Measurements from ENCODE around the gene SLC45A2.

DNA sequence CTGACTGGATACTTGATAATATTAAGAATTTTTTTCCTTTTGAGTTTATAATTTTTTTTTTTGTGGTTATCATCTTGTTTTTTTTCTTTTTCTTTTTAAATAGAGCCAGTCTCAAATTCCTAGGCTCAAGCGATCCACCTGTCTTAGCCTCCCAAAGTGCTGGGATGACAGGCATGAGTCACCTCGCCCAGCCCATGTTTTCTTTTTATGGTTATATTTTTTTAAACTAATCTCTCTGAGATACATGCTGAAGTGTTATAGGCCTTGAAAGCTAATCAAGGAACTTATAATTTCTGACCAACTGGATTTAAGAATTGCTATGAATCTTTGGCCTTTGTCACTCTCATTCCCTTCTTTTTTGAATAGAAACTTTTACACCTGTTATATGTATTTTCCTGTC, 30.1 kb upstream of the SLC45A2 start:
- TF ChIP-seq IRF3 (IDR thresholded peaks at IDR 0.05; ENCODE audit: low read depth, low read length) (no peak), GABPA (IDR thresholded peaks at IDR 0.05; ENCODE audit: low read depth) (no peak), RAD21 (IDR thresholded peaks at IDR 0.05; ENCODE audit: low read length) (no peak), SIN3A (IDR thresholded peaks at IDR 0.05; ENCODE audit: borderline replicate concordance, low read depth, low read length) (no peak), TAF1 (IDR thresholded peaks at IDR 0.05; ENCODE audit: borderline replicate concordance, low read depth, low read length) (no peak), YY1 (IDR thresholded peaks at IDR 0.05; ENCODE audit: low read depth) (no peak)
- TF ChIP-seq, protein P1, sequence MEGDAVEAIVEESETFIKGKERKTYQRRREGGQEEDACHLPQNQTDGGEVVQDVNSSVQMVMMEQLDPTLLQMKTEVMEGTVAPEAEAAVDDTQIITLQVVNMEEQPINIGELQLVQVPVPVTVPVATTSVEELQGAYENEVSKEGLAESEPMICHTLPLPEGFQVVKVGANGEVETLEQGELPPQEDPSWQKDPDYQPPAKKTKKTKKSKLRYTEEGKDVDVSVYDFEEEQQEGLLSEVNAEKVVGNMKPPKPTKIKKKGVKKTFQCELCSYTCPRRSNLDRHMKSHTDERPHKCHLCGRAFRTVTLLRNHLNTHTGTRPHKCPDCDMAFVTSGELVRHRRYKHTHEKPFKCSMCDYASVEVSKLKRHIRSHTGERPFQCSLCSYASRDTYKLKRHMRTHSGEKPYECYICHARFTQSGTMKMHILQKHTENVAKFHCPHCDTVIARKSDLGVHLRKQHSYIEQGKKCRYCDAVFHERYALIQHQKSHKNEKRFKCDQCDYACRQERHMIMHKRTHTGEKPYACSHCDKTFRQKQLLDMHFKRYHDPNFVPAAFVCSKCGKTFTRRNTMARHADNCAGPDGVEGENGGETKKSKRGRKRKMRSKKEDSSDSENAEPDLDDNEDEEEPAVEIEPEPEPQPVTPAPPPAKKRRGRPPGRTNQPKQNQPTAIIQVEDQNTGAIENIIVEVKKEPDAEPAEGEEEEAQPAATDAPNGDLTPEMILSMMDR (IDR thresholded peaks at IDR 0.05): no peak
